ENCODE results near the gene SYNE2.
"Not testable (repeated sequence)": the region's sequence is repeated elsewhere in the genome, so short reads cannot be mapped to it uniquely, and the experiment has no call there.

SYNE2 gene

GRCh38 chr14:63852817-63853731 lies at the start of gene SYNE2:
Gene SYNE2, plus strand, starts transcription at chr14:63853004. Its CDS starts 56,145 bp downstream, at chr14:63909149.
- DNase-seq: peak; percentile 75 to 85

GRCh38 chr14:63803221-63803791 lies 49.5 kb upstream of the SYNE2 start:
- not testable (repeated sequence) for DNase-seq

GRCh38 chr14:63806064-63806463 lies 46.7 kb upstream of the SYNE2 start:
- DNase-seq: not testable (repeated sequence)

- not testable (repeated sequence) for DNase-seq
These were observed 41.1 kb upstream of the SYNE2 start for GRCh38 chr14:63811692-63812091.

DNA sequence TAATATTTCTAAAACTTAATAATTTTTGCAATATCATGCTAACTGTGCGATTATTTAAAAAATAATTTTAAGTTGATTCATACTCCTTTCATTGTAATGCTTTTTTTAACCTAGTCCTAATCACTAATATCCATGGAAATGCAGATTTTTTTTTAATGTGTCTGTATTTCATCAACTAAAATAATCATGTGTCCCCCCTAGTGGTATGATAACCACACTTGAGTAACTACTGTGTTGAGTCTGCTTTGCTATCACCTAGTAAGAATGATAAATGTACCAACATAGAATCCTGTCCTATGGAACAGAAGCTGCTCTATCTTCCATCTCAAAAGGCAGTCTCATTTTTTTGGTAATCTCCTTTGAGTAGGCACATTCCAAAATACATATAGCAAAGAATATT lies 19.1 kb upstream of the SYNE2 start:
- no peak for DNase-seq

GRCh38 chr14:63840981-63841380 lies 11.8 kb upstream of the SYNE2 start:
- peak; percentile 66 to 75 for DNase-seq

GRCh38 chr14:63843796-63844195 lies 9.0 kb upstream of the SYNE2 start:
- no peak for DNase-seq

- DNase-seq: no peak
These were observed 3.9 kb upstream of the SYNE2 start for GRCh38 chr14:63848890-63849289.

DNA sequence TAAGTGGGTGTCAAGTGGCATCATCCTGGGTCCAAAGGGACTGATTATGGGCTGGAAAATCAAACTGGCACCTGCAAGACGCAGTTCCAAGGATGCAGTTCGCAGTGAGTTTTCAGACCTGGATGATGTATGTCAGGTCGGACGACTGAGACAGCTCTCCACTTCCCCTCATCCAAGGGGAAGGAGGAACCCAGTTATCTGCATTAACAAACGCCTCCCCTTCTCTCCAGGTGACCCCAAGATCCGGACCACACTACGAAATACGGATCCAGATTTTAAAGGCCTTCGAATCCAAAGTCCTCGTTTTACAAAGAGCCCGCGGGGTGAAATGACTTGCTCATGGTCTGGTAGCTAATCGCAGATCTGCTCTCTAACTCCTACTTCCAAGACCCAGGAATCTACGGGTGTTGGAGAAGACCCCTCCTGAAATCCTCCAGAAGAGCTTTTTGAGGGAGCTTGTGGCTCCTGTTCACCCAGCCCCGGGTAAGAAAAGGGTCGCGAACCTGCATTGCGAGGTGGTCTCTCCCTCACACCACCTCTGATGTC lies 460 bp upstream of the SYNE2 start:
- no peak for DNase-seq

- DNase-seq: peak; percentile 56 to 71
These were observed 1.1 kb downstream of the SYNE2 start for GRCh38 chr14:63853831-63854293.

GRCh38 chr14:63854330-63854729 lies 1.5 kb downstream of the SYNE2 start:
- no peak for DNase-seq

DNA sequence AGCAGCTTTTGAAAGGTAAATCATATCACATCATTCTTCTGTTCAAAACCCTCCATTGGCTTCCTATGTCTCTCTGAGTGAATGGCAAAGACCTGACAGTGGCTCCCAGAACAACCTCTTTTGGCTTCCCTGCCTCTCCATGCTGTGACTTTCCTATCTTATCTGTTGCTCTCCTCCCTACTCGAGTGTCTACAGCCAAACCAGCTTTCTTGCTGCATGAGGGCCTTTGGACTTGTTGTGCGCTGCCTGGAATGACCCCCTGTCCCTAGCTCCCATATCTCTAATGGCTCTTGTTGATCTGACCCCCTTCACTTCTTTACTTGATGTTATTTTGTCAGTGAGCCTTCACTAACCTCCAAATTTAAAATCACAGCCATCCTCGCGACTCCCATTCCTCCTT lies 2.5 kb downstream of the SYNE2 start:
- no peak for DNase-seq

DNA sequence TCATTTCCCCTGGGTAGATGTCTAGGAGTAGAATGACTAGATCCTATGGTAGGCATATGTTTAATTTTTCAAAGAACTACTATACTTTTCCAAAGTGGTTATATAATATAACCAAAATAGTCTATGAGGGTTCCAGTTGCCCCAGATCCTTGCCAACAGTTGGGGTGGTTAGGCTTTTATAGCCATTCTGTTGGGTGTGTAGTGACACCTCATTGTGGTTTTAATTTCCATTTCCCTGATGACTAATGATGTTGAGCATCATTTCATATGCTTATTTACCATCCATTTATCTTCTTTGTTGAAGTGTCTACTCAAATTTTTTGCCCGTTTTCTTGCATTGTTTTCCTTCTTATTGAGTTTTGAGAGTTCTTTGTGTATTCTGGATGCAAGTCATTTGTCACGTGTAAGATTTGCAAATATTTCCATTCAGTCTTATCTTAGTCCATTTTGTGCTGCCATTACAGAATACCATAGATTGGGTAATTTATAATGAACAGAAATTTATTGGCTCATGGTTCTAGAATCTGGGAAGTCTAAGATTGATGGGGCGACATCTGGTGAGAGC lies 4.7 kb downstream of the SYNE2 start:
- DNase-seq: peak; percentile 44 to 83

- DNase-seq: no peak
These were observed 7.3 kb downstream of the SYNE2 start for GRCh38 chr14:63860146-63860545.

DNA sequence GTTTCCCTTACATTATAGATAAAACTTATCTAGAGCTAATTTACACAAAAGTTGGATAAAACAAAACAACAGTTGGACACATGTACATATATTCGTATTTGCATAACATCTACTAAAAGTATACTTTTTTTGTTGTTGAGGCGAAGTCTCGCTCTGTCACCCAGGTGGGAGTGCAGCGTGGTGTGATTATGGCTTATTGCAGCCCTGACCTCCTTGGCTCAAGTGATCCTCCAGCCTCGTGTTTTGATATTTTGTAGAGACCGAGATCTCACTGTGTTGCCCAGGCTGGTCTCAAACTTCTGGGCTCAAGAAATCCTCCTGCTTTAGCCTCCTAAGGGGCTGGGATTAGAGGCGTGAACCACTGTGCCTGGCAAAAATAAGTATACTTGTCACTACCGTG lies 9.4 kb downstream of the SYNE2 start:
- no peak for DNase-seq

DNA sequence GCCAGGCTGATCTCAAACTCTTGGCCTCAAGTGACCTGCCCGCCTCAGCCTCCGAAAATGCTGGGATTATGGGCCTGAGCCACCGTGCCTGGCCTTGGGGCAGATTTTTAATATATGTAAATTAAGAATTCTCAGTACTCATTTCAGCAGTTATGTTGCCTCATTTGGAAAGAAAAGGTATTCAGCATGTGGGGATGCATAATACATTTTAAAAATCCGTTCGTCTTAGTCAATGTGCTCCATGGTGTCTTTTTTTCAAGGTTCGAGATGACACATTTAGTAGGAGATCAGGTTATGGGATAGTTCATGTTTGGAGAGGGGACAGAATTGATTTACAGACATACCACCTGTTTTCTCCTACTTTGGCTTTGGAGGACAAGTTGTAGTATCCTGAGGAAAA lies 10.2 kb downstream of the SYNE2 start:
- no peak for DNase-seq

- DNase-seq: not testable (repeated sequence)
These were observed 12.0 kb downstream of the SYNE2 start for GRCh38 chr14:63864775-63865174.

DNA sequence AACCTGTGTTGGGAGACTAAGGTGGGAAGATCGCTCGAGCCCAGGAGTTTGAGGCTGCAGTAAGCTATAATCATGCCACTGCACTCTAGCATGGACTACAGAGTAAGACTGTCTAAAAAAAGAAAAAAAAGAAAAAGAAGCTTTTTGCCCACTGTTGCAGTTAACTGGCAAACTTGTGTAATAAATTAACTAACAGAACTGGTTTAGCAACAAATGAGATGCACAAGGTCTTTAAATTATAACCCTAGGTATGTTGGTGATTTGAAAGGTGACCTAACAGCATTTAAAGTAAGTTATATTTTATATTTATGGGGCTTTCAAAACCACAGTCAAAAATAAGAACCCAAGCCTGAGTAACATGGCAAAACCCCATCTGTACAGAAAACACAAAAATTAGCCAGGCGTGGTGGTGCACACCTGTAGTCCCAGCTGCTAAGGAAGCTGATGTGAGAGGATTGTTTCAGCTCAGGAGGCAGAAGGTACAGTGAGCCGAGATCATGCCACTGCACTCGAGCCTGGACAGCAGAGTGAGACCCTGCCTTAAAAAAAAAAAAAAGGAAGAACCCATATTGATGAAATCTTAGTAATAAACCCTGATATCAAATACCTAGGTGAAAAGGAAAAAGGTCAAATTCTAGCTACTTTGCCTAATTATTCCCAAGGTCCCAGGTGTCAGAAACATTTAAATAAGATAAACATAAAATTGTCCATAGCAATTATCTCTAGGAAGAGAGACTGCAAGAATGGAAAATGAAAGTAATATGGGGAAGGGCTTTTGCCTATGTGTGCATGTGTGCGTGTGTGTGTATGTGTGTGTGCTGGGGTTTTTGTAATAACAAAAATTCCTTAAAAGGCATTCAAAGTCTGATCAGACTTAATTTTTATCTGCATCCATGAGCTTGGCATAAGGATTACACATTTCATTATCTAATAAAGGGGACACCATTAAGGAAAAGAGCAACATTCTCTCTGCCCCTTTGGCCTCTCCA lies 15.4 kb downstream of the SYNE2 start:
- DNase-seq: peak; percentile 34 to 73

DNA sequence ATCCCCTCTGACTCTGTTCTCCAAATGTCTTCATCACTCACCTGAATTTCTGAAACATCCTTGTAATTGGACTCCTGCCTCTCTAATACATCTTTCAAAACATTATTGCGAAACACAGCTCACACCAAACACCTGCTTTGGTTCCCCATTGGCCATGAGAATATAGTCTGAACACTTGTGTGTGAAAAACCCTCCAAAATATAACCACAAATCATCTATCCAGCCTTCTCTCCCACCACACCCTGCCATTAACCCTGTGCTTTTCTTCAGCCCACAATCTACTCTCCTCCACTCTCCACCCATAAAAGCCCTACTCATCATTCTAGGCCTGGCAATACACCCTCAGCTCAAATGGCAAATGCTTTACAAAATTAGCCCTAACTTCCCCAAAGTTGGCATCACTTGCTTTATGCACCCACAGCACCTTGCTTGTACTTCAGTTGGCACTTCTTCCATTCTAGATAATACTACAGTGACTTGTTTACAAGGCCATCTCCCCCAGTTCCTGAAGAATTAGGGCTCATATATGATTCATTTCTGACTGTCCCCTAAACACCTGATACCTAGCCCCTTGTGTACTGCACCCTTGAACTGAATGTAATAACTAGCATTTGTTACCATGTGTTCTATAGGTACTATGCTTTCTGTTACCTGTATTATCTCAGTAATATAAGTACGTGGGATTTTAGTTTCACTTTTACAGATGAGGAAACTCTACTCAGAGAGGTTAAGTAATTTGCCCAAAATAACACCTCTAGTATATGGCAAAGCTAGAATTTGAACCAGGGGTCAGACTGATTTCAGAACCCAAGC lies 17.3 kb downstream of the SYNE2 start:
- DNase-seq: peak in 1 of 2 donors; percentile 35

GRCh38 chr14:63870753-63871037 lies 17.9 kb downstream of the SYNE2 start:
- peak in 1 of 2 donors; percentile 37 for DNase-seq

DNA sequence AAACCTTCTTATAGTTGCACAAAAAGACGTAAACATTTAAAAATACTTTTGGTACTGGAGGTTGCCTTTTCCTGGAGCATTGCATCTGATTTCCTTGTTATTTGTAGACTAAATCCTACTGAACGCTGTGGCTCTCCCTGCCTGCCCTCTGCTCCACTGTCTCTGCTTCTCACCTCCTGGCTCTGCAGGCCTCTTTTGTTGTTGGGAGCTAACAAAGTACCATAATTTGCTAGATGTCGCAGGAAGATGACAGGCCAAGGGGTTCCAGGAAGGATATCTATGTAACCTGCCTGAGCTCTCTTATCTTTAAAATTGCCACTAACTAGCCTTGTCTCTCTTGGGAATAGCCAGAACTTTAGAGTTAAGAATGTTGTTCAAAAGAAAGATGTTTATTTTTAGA lies 21.4 kb downstream of the SYNE2 start:
- DNase-seq: no peak

GRCh38 chr14:63875311-63875710 lies 22.5 kb downstream of the SYNE2 start:
- no peak for DNase-seq

All from CD4-positive, alpha-beta T cell treated with Interleukin-4 for 1 hour (primary cell).